Endothelial cell of umbilical vein (primary cell): ENCODE results near the gene DLX3. TPM values are rescaled to one million over a fixed set of nuclear protein-coding genes. Genes with fewer than 3 reads are reported as not detected.

Experiments used
- BruUV-seq: library from RNA; stranded (reverse); fragments of 400-500 nt; replicated peaks from 2 replicates; lab custom pipeline; 2021; lab: Mats Ljungman, UMichigan
- CTCF ChIA-PET: fragments of 300-600, 350-600 bp; sonication (Branson Sonifier 250); formaldehyde crosslinking; loops from one replicate; lab custom pipeline; 2021; ENCODE audit warnings: antibody characterized with exemption, inconsistent platforms; lab: Charles Lee
- POLR2A ChIA-PET: fragments of 300-600, 350-600 bp; sonication (Branson Sonifier 250); formaldehyde crosslinking; loops from one replicate; lab custom pipeline; 2021; ENCODE audit warnings: antibody characterized with exemption, inconsistent platforms; lab: Charles Lee
- DNase-seq: peaks from one replicate; pipeline ENCODE4 v3.0.0-alpha.2; 2011; ENCODE audit warnings: low read depth, low spot score
- FAIRE-seq: peaks from 2 replicates; lab custom pipeline; 2011; peaks lifted over from hg19 to GRCh38; lab: Jason Lieb, UNC
- H2AFZ ChIP-seq: 2 replicates; pipeline ENCODE4 v1.6.0; 2012; ENCODE audit warnings: low read depth, low read length, control low read depth, inconsistent platforms
- H3K27ac ChIP-seq: 2 replicates; pipeline ENCODE4 v1.5.1; 2011; ENCODE audit warnings: low read depth, mild to moderate bottlenecking, control low read depth, low read length, moderate library complexity; ENCODE audit not compliant: insufficient read depth
- H3K27me3 ChIP-seq, 2 experiments: 2 replicates each; pipeline versions ENCODE4 v1.6.0 to v1.6.1; 2011; ENCODE audit warnings: low read length in 2 of 2, mixed read lengths in 1 of 2; ENCODE audit not compliant: control insufficient read depth in 2 of 2, insufficient read depth in 2 of 2
- H3K36me3 ChIP-seq, 2 experiments: 2 replicates in 1 of 2; 3 replicates in 1 of 2; pipeline ENCODE4 v1.5.1; 2011; ENCODE audit warnings: low read length in 2 of 2, mild to moderate bottlenecking in 1 of 2, moderate library complexity in 1 of 2; ENCODE audit not compliant: control insufficient read depth in 2 of 2, insufficient read depth in 2 of 2; ENCODE audit errors: extremely low read depth in 1 of 2
- H3K4me1 ChIP-seq: 3 replicates; pipeline ENCODE4 v1.5.1; 2011; ENCODE audit warnings: mild to moderate bottlenecking, low read length; ENCODE audit not compliant: control insufficient read depth, insufficient read depth; ENCODE audit errors: extremely low read depth
- H3K4me2 ChIP-seq: 2 replicates; pipeline ENCODE4 v1.6.1; 2011; ENCODE audit warnings: low read length, control low read depth, mixed read lengths; ENCODE audit not compliant: insufficient read depth
- H3K4me3 ChIP-seq, 3 experiments: fragments of 200-600 bp in 1 of 3; sonication (generic), shearing (Covaris generic) in 1 of 3; replicated peaks in 1 of 3; 2 replicates each; pipeline ENCODE4 v1.5.1; 2011 to 2016; ENCODE audit warnings: control low read depth in 3 of 3, low read length in 3 of 3, mild to moderate bottlenecking in 2 of 3, inconsistent platforms in 1 of 3, low read depth in 1 of 3, moderate library complexity in 1 of 3; ENCODE audit not compliant: insufficient read depth in 1 of 3
- H3K79me2 ChIP-seq: 2 replicates; pipeline ENCODE4 v1.6.0; 2012; ENCODE audit warnings: low read length, inconsistent platforms; ENCODE audit not compliant: control insufficient read depth, insufficient read depth
- H3K9ac ChIP-seq: replicated peaks from 2 replicates; pipeline ENCODE3; 2011; ENCODE audit warnings: low read length, control low read depth; ENCODE audit not compliant: insufficient read depth; ENCODE audit errors: extremely low read depth
- H3K9me1 ChIP-seq: replicated peaks from 3 replicates; pipeline ENCODE4 v1.6.0; 2011; ENCODE audit warnings: mild to moderate bottlenecking, low read length; ENCODE audit not compliant: control insufficient read depth, insufficient read depth; ENCODE audit errors: extremely low read depth
- H3K9me3 ChIP-seq: replicated peaks from 2 replicates; pipeline ENCODE4 v1.5.1; 2012; ENCODE audit warnings: low read length, inconsistent platforms; ENCODE audit not compliant: control insufficient read depth, insufficient read depth
- H4K20me1 ChIP-seq: replicated peaks from 2 replicates; pipeline ENCODE3; 2011; ENCODE audit warnings: mild to moderate bottlenecking, low read length; ENCODE audit not compliant: control insufficient read depth, insufficient read depth; ENCODE audit errors: extremely low read depth
- EZH2 ChIP-seq: IDR thresholded peaks from 2 replicates; pipeline ENCODE4 v1.6.1; 2012; ENCODE audit warnings: borderline replicate concordance, low read depth, mild to moderate bottlenecking, moderate library complexity, low read length, inconsistent platforms; ENCODE audit not compliant: severe bottlenecking
- FOS ChIP-seq: IDR thresholded peaks from 2 replicates; pipeline ENCODE4 v1.6.1; 2011; ENCODE audit warnings: mild to moderate bottlenecking, low read length, moderate library complexity, borderline replicate concordance; ENCODE audit not compliant: insufficient read depth
- GATA2 ChIP-seq: IDR thresholded peaks from 2 replicates; pipeline ENCODE4 v1.7.0; 2011; ENCODE audit warnings: low read depth, mild to moderate bottlenecking, moderate library complexity, mixed read lengths, low read length; ENCODE audit not compliant: insufficient read length, insufficient read depth
- JUN ChIP-seq: IDR thresholded peaks from 2 replicates; pipeline ENCODE4 v1.6.1; 2011; ENCODE audit warnings: borderline replicate concordance, low read depth; ENCODE audit not compliant: insufficient read length, insufficient read depth
- MYC ChIP-seq: IDR thresholded peaks from one replicate; pipeline ENCODE4 v1.6.1; 2011; ENCODE audit warnings: mild to moderate bottlenecking, low read depth, low read length
- POLR2A ChIP-seq: IDR thresholded peaks from 2 replicates; pipeline ENCODE4 v1.6.1; 2012; ENCODE audit warnings: low read depth, mild to moderate bottlenecking, control low read depth, low read length
- POLR2AphosphoS5 ChIP-seq: IDR thresholded peaks from 2 replicates; pipeline ENCODE4 v1.6.1; 2012; ENCODE audit warnings: low read depth, mild to moderate bottlenecking, control low read depth, low read length, moderate library complexity; ENCODE audit not compliant: insufficient read depth
- dilution Hi-C: fragments of 300-500 bp; cut with MboI; formaldehyde crosslinking; loops from one replicate; pipeline ENCODE4 v1.15.0; 2019; ENCODE audit warnings: low sequenced_read_pairs; ENCODE audit not compliant: extremely low pct_ligation_motif_present
- intact Hi-C: fragments of 100-400 bp; cut with micrococcal nuclease; formaldehyde crosslinking; loops from one replicate; pipeline ENCODE4 v1.10.0; 2022
- polyA plus RNA-seq, 4 experiments: library from polyadenylated mRNA; depleted of rRNA in 3 of 4; stranded (reverse) in 3 of 4; unstranded in 1 of 4; fragments of >200 nt; gene quantifications; 2 replicates each; pipeline versions ENCODE4 v1.2.1 to v1.2.3, GENCODE V29; 2011 to 2012; ENCODE audit warnings: missing spikeins in 1 of 4
- total RNA-seq: library from RNA; stranded (reverse); gene quantifications from 2 replicates; pipeline ENCODE4 v1.2.3, GENCODE V29; 2021
- TF ChIP-seq, protein P1 (sequence below), 2 donors: IDR thresholded peaks; 1 replicate in 1 of 2; 2 replicates in 1 of 2; pipeline ENCODE4 v1.5.1; 2011; ENCODE audit warnings: low read length in 2 of 2, mild to moderate bottlenecking in 2 of 2, moderate library complexity in 2 of 2, control low read depth in 1 of 2, inconsistent platforms in 1 of 2, low read depth in 1 of 2; ENCODE audit not compliant: insufficient read depth in 1 of 2; ENCODE audit errors: extremely low read depth in 1 of 2
- TF ChIP-seq, protein P2 (sequence below): IDR thresholded peaks from 2 replicates; pipeline ENCODE4 v1.6.1; 2011; ENCODE audit not compliant: insufficient read depth, insufficient read length

The DLX3 gene
- total and polyA plus RNA-seq, 2 donors (not counting 3 experiments of a cell fraction or from before 2014, with no cell fraction given): not detected

DNA sequence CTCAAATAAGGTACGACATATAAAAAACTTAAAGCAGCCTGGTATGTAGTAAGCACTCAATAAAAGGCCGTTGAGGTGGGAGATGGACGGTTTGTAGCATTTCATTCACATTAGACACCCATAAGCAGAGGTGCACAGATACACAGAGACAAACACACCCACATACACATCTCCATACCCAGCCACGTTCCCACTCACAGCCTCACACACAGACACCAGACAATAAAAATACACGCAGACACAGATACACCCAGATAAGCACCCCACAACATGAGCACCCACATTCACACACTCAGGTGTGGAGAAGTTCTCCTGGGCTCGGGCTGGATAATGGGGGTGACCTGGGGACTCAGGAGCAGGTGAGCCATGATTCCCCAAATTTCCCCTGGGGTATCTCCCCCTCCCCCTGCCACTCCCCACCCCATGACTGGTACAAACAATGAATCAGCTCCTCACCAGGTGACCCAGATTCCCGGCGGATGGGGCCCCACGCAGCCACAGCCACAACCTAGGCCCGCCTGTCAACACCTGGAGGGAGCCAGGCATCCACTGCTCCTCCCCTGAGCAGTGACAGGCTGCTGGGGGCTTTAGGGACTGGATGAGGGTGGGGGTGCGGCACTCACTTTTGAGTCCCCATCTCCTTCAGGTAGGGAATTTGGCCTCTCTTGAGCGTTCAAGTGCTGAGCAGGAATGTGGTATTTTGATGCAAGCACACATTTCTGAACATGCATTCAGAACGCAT, 2.7 kb downstream of the DLX3 start:
- Histone ChIP-seq H2AFZ (no peak overlapping the region), H3K36me3 (no peaks in the 10 kb centered on the region), H3K4me1 (no peaks in the 10 kb centered on the region), H3K4me3 (no peak overlapping the region), H3K27me3 (peaks cover 61 to 68% of the 10 kb centered on the region in 2 experiments), H3K9me3 (no peaks in the 10 kb centered on the region), H3K79me2 (no peaks in the 10 kb centered on the region), H3K27ac (no peak overlapping the region), H3K9ac (no peak overlapping the region), H3K4me2 (no peak overlapping the region), H4K20me1 (no peaks in the 10 kb centered on the region), H3K9me1 (no peaks in the 10 kb centered on the region)
- BruUV-seq: no TSS peak
- intact Hi-C loops: no loop called here
- no peak for DNase-seq
- TF ChIP-seq JUN (no peak), MYC (no peak), GATA2 (no peak), EZH2 (no peak), POLR2AphosphoS5 (no peak), FOS (no peak), POLR2A (no peak)
- TF ChIP-seq, protein P1, sequence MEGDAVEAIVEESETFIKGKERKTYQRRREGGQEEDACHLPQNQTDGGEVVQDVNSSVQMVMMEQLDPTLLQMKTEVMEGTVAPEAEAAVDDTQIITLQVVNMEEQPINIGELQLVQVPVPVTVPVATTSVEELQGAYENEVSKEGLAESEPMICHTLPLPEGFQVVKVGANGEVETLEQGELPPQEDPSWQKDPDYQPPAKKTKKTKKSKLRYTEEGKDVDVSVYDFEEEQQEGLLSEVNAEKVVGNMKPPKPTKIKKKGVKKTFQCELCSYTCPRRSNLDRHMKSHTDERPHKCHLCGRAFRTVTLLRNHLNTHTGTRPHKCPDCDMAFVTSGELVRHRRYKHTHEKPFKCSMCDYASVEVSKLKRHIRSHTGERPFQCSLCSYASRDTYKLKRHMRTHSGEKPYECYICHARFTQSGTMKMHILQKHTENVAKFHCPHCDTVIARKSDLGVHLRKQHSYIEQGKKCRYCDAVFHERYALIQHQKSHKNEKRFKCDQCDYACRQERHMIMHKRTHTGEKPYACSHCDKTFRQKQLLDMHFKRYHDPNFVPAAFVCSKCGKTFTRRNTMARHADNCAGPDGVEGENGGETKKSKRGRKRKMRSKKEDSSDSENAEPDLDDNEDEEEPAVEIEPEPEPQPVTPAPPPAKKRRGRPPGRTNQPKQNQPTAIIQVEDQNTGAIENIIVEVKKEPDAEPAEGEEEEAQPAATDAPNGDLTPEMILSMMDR (IDR thresholded peaks at IDR 0.05; ENCODE audit: extremely low read depth in 1 of 2, insufficient read depth in 1 of 2, low read depth in 1 of 2, low read length in 2 of 2): no peak
- TF ChIP-seq, protein P2, sequence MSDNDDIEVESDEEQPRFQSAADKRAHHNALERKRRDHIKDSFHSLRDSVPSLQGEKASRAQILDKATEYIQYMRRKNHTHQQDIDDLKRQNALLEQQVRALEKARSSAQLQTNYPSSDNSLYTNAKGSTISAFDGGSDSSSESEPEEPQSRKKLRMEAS: no peak
- ChIA-PET POLR2A (no interaction called here), CTCF (interaction anchor here (0.9 to 10.5 kb wide), 2 partner anchors 40 to 124 kb away, joined by 3 to 590 read pairs; no protein-coding TSS in a partner anchor)
- dilution Hi-C loops: no loop called here
- FAIRE-seq: no peak
